OCI-LY3 (cell line): ENCODE data around the gene SIRPG.

Source experiments
- H2AFZ ChIP-seq: fragments of 200-600, 300-600 bp; shearing (Covaris generic); 2 replicates; pipeline ENCODE4 v1.6.0; 2014; ENCODE audit warnings: antibody characterized with exemption, low read depth, low read length
- H3K27ac ChIP-seq: fragments of 200-600, 300-600 bp; sonication (generic); 2 replicates; pipeline ENCODE4 v1.5.1; 2014; ENCODE audit warnings: mild to moderate bottlenecking, low read length, moderate library complexity, mixed read lengths
- H3K27me3 ChIP-seq: fragments of 200-600, 300-600 bp; sonication (generic); 2 replicates; pipeline ENCODE4 v1.6.1; 2014; ENCODE audit warnings: low read depth, low read length, mixed read lengths
- H3K36me3 ChIP-seq: fragments of 200-600, 300-600 bp; sonication (generic); replicated peaks from 2 replicates; pipeline ENCODE3; 2014; ENCODE audit warnings: low read depth, low read length, mixed read lengths
- H3K4me1 ChIP-seq: fragments of 300-600, 200-600 bp; sonication (generic); 2 replicates; pipeline ENCODE4 v1.6.1; 2014; ENCODE audit warnings: low read length, mixed read lengths
- H3K4me2 ChIP-seq: fragments of 200-600, 300-600 bp; sonication (generic); 2 replicates; pipeline ENCODE4 v1.6.1; 2014; ENCODE audit warnings: low read length, mixed read lengths
- H3K4me3 ChIP-seq: fragments of 300-600, 200-600 bp; sonication (generic); 2 replicates; pipeline ENCODE4 v1.5.1; 2014; ENCODE audit warnings: antibody characterized with exemption, mild to moderate bottlenecking, low read length, moderate library complexity
- H3K79me2 ChIP-seq: fragments of 300-600, 200-600 bp; shearing (Covaris generic); 2 replicates; pipeline ENCODE4 v1.6.1; 2014; ENCODE audit warnings: mild to moderate bottlenecking, low read length, mixed read lengths
- H3K9ac ChIP-seq: fragments of 300-600, 200-600 bp; shearing (Covaris generic); 2 replicates; pipeline ENCODE4 v1.6.0; 2014; ENCODE audit warnings: mild to moderate bottlenecking, low read length, moderate library complexity
- H3K9me3 ChIP-seq: fragments of 200-600, 300-600 bp; shearing (Covaris generic); 2 replicates; pipeline ENCODE4 v1.6.1; 2014; ENCODE audit warnings: low read length, mixed read lengths; ENCODE audit not compliant: insufficient read depth
- H4K20me1 ChIP-seq: fragments of 200-600, 300-600 bp; sonication (generic); 2 replicates; pipeline ENCODE4 v1.6.1; 2016; ENCODE audit warnings: low read length, mixed read lengths; ENCODE audit not compliant: insufficient read depth
- EZH2phosphoT487 ChIP-seq: fragments of 200-600 bp; shearing (Covaris generic); IDR thresholded peaks from 2 replicates; pipeline ENCODE4 v1.6.1; 2018; ENCODE audit warnings: antibody characterized with exemption, mixed run types, low read depth
- TF ChIP-seq, protein P1 (sequence below): fragments of 200-600, 300-600 bp; sonication (generic); IDR thresholded peaks from 2 replicates; pipeline ENCODE4 v1.5.1; 2014; ENCODE audit warnings: antibody characterized with exemption, low read length, low read depth

SIRPG gene

DNA sequence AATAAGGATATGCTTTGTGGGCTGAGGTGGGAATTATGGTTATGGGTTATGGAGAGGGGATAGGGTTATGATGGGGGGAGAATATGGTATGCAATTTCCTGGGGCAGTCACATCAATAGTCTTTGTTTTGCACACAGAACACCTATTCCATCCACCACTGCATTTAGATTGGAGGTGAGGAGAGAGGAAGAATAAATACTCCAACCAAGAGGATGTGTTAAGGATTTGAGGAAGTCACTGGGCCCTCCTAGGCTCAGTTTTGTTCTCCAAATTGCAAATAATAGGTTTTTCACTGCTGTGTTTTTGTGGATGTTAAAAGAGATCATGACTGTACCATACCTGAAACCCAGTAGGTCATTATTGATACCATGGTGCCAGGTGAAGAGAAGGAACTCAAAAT is 29.5 kb upstream of the SIRPG start:
- Histone ChIP-seq H3K36me3 (no peaks in the 10 kb centered on the region), H4K20me1 (no peaks in the 10 kb centered on the region), H2AFZ (no peak overlapping the region), H3K4me1 (no peaks in the 10 kb centered on the region), H3K9ac (no peak overlapping the region), H3K4me2 (no peak overlapping the region), H3K9me3 (no peaks in the 10 kb centered on the region), H3K79me2 (no peaks in the 10 kb centered on the region), H3K4me3 (no peak overlapping the region), H3K27me3 (peaks cover 54% of the 10 kb centered on the region), H3K27ac (no peak overlapping the region)
- no peak for TF ChIP-seq EZH2phosphoT487
- TF ChIP-seq, protein P1, sequence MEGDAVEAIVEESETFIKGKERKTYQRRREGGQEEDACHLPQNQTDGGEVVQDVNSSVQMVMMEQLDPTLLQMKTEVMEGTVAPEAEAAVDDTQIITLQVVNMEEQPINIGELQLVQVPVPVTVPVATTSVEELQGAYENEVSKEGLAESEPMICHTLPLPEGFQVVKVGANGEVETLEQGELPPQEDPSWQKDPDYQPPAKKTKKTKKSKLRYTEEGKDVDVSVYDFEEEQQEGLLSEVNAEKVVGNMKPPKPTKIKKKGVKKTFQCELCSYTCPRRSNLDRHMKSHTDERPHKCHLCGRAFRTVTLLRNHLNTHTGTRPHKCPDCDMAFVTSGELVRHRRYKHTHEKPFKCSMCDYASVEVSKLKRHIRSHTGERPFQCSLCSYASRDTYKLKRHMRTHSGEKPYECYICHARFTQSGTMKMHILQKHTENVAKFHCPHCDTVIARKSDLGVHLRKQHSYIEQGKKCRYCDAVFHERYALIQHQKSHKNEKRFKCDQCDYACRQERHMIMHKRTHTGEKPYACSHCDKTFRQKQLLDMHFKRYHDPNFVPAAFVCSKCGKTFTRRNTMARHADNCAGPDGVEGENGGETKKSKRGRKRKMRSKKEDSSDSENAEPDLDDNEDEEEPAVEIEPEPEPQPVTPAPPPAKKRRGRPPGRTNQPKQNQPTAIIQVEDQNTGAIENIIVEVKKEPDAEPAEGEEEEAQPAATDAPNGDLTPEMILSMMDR, result no peak

DNA sequence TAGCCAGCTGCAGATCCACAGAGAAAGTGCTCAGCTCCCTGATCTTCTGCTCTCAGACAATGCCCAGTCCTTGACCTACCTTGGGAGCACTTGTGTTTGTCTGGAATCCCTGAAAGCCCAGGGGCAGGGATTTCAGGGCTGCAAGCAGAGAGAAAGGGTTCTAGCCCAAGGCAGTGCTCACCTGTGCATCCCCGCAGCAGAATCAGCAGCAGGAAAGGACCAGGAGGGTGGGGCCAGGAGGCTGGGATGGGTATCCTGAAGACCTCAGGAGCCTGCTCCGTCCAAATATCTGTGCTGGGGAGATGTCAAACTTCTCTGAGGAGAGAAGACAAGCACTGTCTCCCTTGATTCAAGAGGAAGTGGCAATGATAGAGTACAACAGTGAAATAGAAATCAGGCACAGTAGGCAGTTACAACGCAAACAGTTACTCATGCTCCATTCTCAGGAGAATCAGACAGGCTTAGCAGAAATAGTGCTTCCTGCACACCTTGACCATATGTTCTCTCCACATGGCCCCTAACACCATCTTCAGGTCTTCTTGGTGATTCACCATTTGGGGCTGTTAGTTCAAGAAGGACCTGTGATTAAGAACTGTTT is 28.7 kb upstream of the SIRPG start:
- H3K36me3 ChIP-seq, result no peaks in the 10 kb centered on the region
- no peak overlapping the region for H2AFZ ChIP-seq
- no peak overlapping the region for H3K9ac ChIP-seq
- H4K20me1 ChIP-seq, result no peaks in the 10 kb centered on the region
- no peak for TF ChIP-seq EZH2phosphoT487
- TF ChIP-seq, protein P1, result no peak
- no peaks in the 10 kb centered on the region for H3K79me2 ChIP-seq
- no peak overlapping the region for H3K27ac ChIP-seq
- H3K4me3 ChIP-seq, result no peak overlapping the region
- H3K4me1 ChIP-seq, result no peaks in the 10 kb centered on the region
- no peaks in the 10 kb centered on the region for H3K9me3 ChIP-seq
- H3K4me2 ChIP-seq, result no peak overlapping the region
- peaks cover 54% of the 10 kb centered on the region for H3K27me3 ChIP-seq

DNA sequence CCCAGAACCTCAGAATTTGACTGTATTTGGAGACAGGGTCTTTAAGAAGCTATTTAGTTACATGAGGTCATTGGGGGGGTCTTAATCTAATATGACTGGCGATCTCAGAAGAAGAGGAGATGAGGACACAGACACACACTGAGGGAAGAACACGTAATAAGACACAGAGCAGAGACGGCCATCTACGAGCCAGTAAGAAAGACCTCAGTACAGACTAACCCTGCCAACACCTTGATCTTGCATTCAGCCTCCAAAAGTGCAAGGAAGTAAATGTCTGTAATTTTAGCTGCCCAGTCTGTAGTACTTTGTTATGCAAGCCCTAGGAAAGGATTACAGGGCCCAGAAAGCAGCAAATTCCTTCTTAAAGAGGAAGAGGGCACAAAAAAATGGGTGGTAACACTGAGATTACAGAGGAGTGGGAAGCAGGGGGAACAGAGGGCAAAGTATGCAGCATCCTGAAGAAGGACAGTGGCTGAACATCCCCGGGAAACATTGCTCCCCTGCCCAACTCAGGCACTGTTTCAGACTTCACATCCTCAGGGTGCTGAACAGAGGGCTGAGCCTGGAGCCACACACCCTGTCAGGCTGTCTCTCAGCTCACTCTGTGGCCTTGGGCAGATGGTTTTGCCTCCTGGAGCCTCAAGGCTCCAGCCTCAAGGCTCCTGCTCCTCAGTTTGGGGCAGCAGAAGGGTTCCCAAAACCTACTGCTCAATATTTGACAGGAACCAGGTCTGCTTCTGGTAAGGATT is 27.9 kb upstream of the SIRPG start:
- TF ChIP-seq EZH2phosphoT487, result no peak
- TF ChIP-seq, protein P1, result no peak
- no peaks in the 10 kb centered on the region for H4K20me1 ChIP-seq
- H3K79me2 ChIP-seq, result no peaks in the 10 kb centered on the region
- H2AFZ ChIP-seq, result no peak overlapping the region
- H3K36me3 ChIP-seq, result no peaks in the 10 kb centered on the region
- H3K9me3 ChIP-seq, result no peaks in the 10 kb centered on the region
- no peak overlapping the region for H3K4me3 ChIP-seq
- no peaks in the 10 kb centered on the region for H3K4me1 ChIP-seq
- no peak overlapping the region for H3K9ac ChIP-seq
- no peak overlapping the region for H3K27ac ChIP-seq
- no peak overlapping the region for H3K4me2 ChIP-seq
- peaks cover 54% of the 10 kb centered on the region for H3K27me3 ChIP-seq

DNA sequence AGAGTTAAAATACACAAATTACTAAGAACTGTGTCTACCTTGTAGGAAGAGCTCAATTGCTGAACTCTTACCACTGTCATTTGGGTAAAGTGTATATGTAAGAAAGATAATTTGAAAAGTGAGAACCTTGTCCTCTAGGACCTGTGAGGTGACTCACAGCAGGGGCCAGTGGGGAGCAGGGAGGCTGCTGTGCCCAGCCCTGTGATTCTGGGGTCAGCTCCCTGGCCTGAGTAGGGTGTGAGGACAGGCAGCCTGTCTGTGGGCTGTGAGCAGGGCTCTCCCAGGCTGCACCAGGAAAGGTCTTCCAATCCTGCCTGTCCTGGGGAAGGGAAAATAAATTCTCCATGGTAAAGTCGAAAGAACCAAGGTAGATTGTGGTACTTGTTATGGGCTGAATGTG is 27.3 kb upstream of the SIRPG start:
- Histone ChIP-seq H3K79me2 (no peaks in the 10 kb centered on the region), H3K4me1 (no peaks in the 10 kb centered on the region), H4K20me1 (no peaks in the 10 kb centered on the region), H3K4me3 (no peak overlapping the region), H3K27ac (no peak overlapping the region), H3K9me3 (no peaks in the 10 kb centered on the region), H3K36me3 (no peaks in the 10 kb centered on the region), H3K9ac (no peak overlapping the region), H2AFZ (no peak overlapping the region), H3K27me3 (peaks cover 55% of the 10 kb centered on the region), H3K4me2 (no peak overlapping the region)
- TF ChIP-seq EZH2phosphoT487, result no peak
- TF ChIP-seq, protein P1, result no peak
